ENCODE measurements around the gene CIDEB. TPM values are rescaled to one million over a fixed set of nuclear protein-coding genes. Genes with fewer than 3 reads are reported as not detected.
A peak's percentile ranks its signal among the peaks of the same experiment; 100 is the strongest.

Gene CIDEB
- total RNA-seq, 1 experiment from 2014 or later: 9.9 TPM

GRCh38 chr14:24307156-24307574, 612 bp downstream of the CIDEB start:
- H3K9ac ChIP-seq (ENCODE audit: low read length): no peak overlapping the region
- no peaks in the 10 kb centered on the region for H3K9me2 ChIP-seq (replicated peaks; ENCODE audit: insufficient read depth, low read length)
- H3K36me3 ChIP-seq (ENCODE audit: insufficient read depth, low read length): peaks cover 35% of the 10 kb centered on the region
- no peak overlapping the region for H2AFZ ChIP-seq (ENCODE audit: low read length)
- no peaks in the 10 kb centered on the region; the same call in 1 of the 2 replicates for H4K20me1 ChIP-seq (ENCODE audit: insufficient read depth, low read depth, low read length)
- peaks cover 20% of the 10 kb centered on the region for H3K4me1 ChIP-seq (ENCODE audit: low read length)
- H3K79me2 ChIP-seq (ENCODE audit: low read length): peaks cover 15% of the 10 kb centered on the region; the same call in 1 of the 2 replicates
- DNase-seq: no peak
- H3K4me2 ChIP-seq (ENCODE audit: low read depth, low read length, poor library complexity, severe bottlenecking): no peak overlapping the region
- no peaks in the 10 kb centered on the region for H3K27me3 ChIP-seq (ENCODE audit: low read length)
- no peak overlapping the region for H3K4me3 ChIP-seq (ENCODE audit: low read length)
- H3K9me3 ChIP-seq (ENCODE audit: low read length): no peaks in the 10 kb centered on the region
- no peak overlapping the region for H3K27ac ChIP-seq (ENCODE audit: low read length)

- H3K4me2 ChIP-seq (ENCODE audit: low read depth, low read length, poor library complexity, severe bottlenecking): no peak overlapping the region
- H3K4me3 ChIP-seq (ENCODE audit: low read length): no peak overlapping the region
- H2AFZ ChIP-seq (ENCODE audit: low read length): no peak overlapping the region
- no peaks in the 10 kb centered on the region for H3K27me3 ChIP-seq (ENCODE audit: low read length)
- no peak for DNase-seq
- no peaks in the 10 kb centered on the region for H3K9me2 ChIP-seq (replicated peaks; ENCODE audit: insufficient read depth, low read length)
- H3K79me2 ChIP-seq (ENCODE audit: low read length): peaks cover 38% of the 10 kb centered on the region
- peaks cover 15% of the 10 kb centered on the region for H3K4me1 ChIP-seq (ENCODE audit: low read length)
- H3K27ac ChIP-seq (ENCODE audit: low read length): no peak overlapping the region
- H3K36me3 ChIP-seq (ENCODE audit: insufficient read depth, low read length): peaks cover 34% of the 10 kb centered on the region
- no peaks in the 10 kb centered on the region for H3K9me3 ChIP-seq (ENCODE audit: low read length)
- H4K20me1 ChIP-seq (ENCODE audit: insufficient read depth, low read depth, low read length): peaks cover 9% of the 10 kb centered on the region; the same call in 1 of the 2 replicates
- no peak overlapping the region for H3K9ac ChIP-seq (ENCODE audit: low read length)
Observed at GRCh38 chr14:24304019-24304387, 3.8 kb downstream of the CIDEB start.

- Histone ChIP-seq H3K27ac (ENCODE audit: low read length) (no peak overlapping the region), H3K4me2 (ENCODE audit: low read depth, low read length, poor library complexity, severe bottlenecking) (peak overlapping the region; percentile 94), H3K79me2 (ENCODE audit: low read length) (peaks cover 42% of the 10 kb centered on the region), H3K9me3 (ENCODE audit: low read length) (no peaks in the 10 kb centered on the region), H3K4me3 (ENCODE audit: low read length) (peak overlapping the region; percentile 84), H4K20me1 (ENCODE audit: insufficient read depth, low read depth, low read length) (peaks cover 9% of the 10 kb centered on the region; the same call in 1 of the 2 replicates), H3K9ac (ENCODE audit: low read length) (peak overlapping the region; percentile 82), H3K4me1 (ENCODE audit: low read length) (peaks cover 34% of the 10 kb centered on the region), H3K36me3 (ENCODE audit: insufficient read depth, low read length) (peaks cover 32% of the 10 kb centered on the region), H3K9me2 (replicated peaks; ENCODE audit: insufficient read depth, low read length) (no peaks in the 10 kb centered on the region), H3K27me3 (ENCODE audit: low read length) (no peaks in the 10 kb centered on the region), H2AFZ (ENCODE audit: low read length) (no peak overlapping the region)
- DNase-seq: no peak
Observed at GRCh38 chr14:24300326-24300980, 7.3 kb downstream of the CIDEB start.

- Histone ChIP-seq H4K20me1 (ENCODE audit: insufficient read depth, low read depth, low read length) (peaks cover 9% of the 10 kb centered on the region; the same call in 1 of the 2 replicates), H3K9ac (ENCODE audit: low read length) (peak within 1 kb of the TSS; percentile 82), H3K27ac (ENCODE audit: low read length) (no peak within 1 kb of the TSS), H3K4me3 (ENCODE audit: low read length) (peak within 1 kb of the TSS; percentile 84), H2AFZ (ENCODE audit: low read length) (peak within 1 kb of the TSS; percentile 79), H3K36me3 (ENCODE audit: insufficient read depth, low read length) (peaks cover 37% of the 10 kb centered on the region), H3K27me3 (ENCODE audit: low read length) (no peaks in the 10 kb centered on the region), H3K79me2 (ENCODE audit: low read length) (peaks cover 42% of the 10 kb centered on the region), H3K9me2 (replicated peaks; ENCODE audit: insufficient read depth, low read length) (no peaks in the 10 kb centered on the region), H3K4me1 (ENCODE audit: low read length) (peaks cover 34% of the 10 kb centered on the region), H3K4me2 (ENCODE audit: low read depth, low read length, poor library complexity, severe bottlenecking) (peak within 1 kb of the TSS; percentile 94), H3K9me3 (ENCODE audit: low read length) (no peaks in the 10 kb centered on the region)
- peak; percentile 99 for DNase-seq
Observed at GRCh38 chr14:24299255-24300191, 8.3 kb downstream of the CIDEB start, which contains the start of the genes DHRS1 and NOP9. DHRS1 (minus strand) TSS chr14:24299780; CDS start chr14:24299106, 674 bp downstream. NOP9 (plus strand) TSS chr14:24299850; CDS start chr14:24299955, 105 bp downstream.

DNA sequence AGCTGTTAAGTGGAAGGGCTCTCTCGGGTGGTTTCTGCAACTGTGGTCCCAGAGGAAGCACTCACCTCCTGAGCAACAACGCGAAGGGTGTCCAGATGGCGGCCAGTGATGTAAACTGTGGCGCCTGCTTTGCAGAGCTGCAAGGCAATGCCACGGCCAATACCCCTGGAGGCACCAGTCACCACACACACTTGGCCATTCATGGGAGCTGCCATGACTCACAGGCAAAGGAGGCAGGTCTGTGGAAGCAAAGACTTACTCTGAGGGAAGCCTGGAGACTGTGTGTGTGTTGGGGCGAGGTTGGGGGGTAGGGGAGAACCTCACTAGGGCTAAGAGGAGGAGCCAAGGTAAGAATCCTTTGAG, 8.9 kb downstream of the CIDEB start:
- Histone ChIP-seq H3K79me2 (ENCODE audit: low read length) (peaks cover 42% of the 10 kb centered on the region), H3K27ac (ENCODE audit: low read length) (no peak overlapping the region)
- peak; percentile 59 for DNase-seq

DNA sequence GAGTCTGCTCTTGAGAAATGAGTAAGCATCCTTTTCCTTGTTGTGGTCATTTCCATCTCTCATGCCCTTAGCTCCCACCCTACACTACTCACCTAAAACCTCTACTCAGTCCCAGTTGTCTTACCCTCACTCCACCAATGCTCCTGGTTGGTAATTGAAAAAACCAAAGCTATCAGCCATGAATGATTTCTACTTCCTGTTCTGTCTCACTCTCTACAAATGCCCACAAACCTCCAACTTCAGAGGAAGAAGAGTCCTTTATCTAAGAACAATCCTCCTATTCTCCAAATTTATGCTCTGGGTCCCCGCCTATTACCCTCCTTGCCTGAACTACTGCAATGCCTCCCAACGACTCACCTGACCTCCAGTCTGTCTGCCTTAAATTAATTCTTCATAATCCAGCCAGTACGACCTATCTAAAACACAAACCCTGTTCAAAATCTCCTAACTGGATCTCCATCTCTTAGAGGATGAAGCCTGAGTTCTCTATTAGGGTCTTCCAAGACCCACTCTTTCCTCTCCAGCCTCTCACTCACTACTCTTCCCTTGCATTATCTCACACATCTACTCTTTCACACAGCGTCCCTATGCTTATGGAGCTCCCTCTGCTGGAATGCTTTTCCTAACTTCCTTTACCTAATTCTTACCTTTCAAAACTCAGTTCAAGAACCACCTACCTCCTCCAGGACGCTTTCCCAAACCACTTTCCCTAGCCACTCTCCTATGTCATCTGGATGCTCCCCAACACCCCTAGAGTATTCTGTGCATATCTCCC, 10.4 kb downstream of the CIDEB start:
- no peak overlapping the region for H3K4me2 ChIP-seq (ENCODE audit: low read depth, low read length, poor library complexity, severe bottlenecking)
- H3K36me3 ChIP-seq (ENCODE audit: insufficient read depth, low read length): peaks cover 24% of the 10 kb centered on the region
- H2AFZ ChIP-seq (ENCODE audit: low read length): no peak overlapping the region
- no peak overlapping the region for H3K4me3 ChIP-seq (ENCODE audit: low read length)
- no peak for DNase-seq
- H3K27me3 ChIP-seq (ENCODE audit: low read length): no peaks in the 10 kb centered on the region
- H4K20me1 ChIP-seq (ENCODE audit: insufficient read depth, low read depth, low read length): peaks cover 9% of the 10 kb centered on the region; the same call in 1 of the 2 replicates
- H3K9me2 ChIP-seq (replicated peaks; ENCODE audit: insufficient read depth, low read length): no peaks in the 10 kb centered on the region
- peaks cover 39% of the 10 kb centered on the region for H3K79me2 ChIP-seq (ENCODE audit: low read length)
- peaks cover 34% of the 10 kb centered on the region for H3K4me1 ChIP-seq (ENCODE audit: low read length)
- no peaks in the 10 kb centered on the region for H3K9me3 ChIP-seq (ENCODE audit: low read length)
- H3K9ac ChIP-seq (ENCODE audit: low read length): peak overlapping the region; percentile 5; the same call in 1 of the 2 replicates
- H3K27ac ChIP-seq (ENCODE audit: low read length): no peak overlapping the region

More for the DNA sequence above, 8.9 kb downstream of the CIDEB start:
- H3K4me2 ChIP-seq (ENCODE audit: low read depth, low read length, poor library complexity, severe bottlenecking): peak overlapping the region; percentile 94
- H3K9me3 ChIP-seq (ENCODE audit: low read length): no peaks in the 10 kb centered on the region
- H3K36me3 ChIP-seq (ENCODE audit: insufficient read depth, low read length): peaks cover 32% of the 10 kb centered on the region
- H3K4me1 ChIP-seq (ENCODE audit: low read length): peaks cover 34% of the 10 kb centered on the region
- H4K20me1 ChIP-seq (ENCODE audit: insufficient read depth, low read depth, low read length): peaks cover 9% of the 10 kb centered on the region; the same call in 1 of the 2 replicates
- peak overlapping the region; percentile 79; the same call in 1 of the 2 replicates for H2AFZ ChIP-seq (ENCODE audit: low read length)
- H3K9me2 ChIP-seq (replicated peaks; ENCODE audit: insufficient read depth, low read length): no peaks in the 10 kb centered on the region
- no peaks in the 10 kb centered on the region for H3K27me3 ChIP-seq (ENCODE audit: low read length)
- peak overlapping the region; percentile 84 for H3K4me3 ChIP-seq (ENCODE audit: low read length)
- peak overlapping the region; percentile 82 for H3K9ac ChIP-seq (ENCODE audit: low read length)

DNA sequence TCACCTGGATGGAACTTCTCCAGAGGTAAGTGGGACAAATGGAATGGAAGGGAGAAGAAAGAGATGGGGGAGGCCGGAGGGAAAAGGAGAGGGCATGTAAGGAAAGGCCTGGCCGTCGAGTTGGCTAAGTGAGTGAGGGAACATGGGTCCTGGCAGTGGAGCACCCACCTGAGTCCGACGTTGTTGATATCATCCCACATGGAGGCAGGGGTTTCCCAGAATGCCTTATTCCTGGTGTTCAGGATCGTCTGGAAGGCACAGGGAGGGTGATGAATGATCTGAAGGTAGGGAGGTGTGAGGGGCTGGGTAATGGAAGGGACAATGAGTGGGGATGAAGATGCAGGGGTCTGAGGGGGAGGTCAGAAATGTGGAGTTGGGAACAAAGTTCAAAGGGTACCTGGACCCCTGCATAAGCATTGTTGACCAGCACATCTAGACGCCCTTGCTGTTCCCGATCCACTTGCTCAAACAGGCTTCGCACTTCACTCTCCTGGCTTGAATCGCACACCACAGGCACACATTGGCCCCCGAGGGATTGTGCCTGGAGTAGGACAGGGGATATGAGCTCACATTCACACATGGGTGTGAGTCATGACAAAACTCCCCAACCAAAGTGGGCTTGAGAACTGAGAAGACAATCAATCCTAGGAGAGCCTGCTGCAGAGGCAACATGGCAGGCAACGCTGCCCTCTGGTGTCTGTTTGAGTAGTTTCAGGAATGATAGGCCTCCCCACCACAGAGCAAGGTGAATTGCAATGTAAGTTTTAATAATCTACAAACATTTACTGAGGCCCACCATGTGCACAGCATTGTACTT, 11.2 kb downstream of the CIDEB start:
- DNase-seq: peak; percentile 93
- H2AFZ ChIP-seq (ENCODE audit: low read length): no peak overlapping the region
- H3K4me2 ChIP-seq (ENCODE audit: low read depth, low read length, poor library complexity, severe bottlenecking): no peak overlapping the region

More for the DNA sequence above, 11.2 kb downstream of the CIDEB start:
- no peak overlapping the region for H3K27ac ChIP-seq (ENCODE audit: low read length)
- H3K36me3 ChIP-seq (ENCODE audit: insufficient read depth, low read length): peaks cover 16% of the 10 kb centered on the region; the same call in 1 of the 2 replicates
- no peak overlapping the region for H3K4me3 ChIP-seq (ENCODE audit: low read length)
- peaks cover 33% of the 10 kb centered on the region for H3K4me1 ChIP-seq (ENCODE audit: low read length)
- no peaks in the 10 kb centered on the region for H3K9me3 ChIP-seq (ENCODE audit: low read length)
- peaks cover 9% of the 10 kb centered on the region; the same call in 1 of the 2 replicates for H4K20me1 ChIP-seq (ENCODE audit: insufficient read depth, low read depth, low read length)
- no peaks in the 10 kb centered on the region for H3K27me3 ChIP-seq (ENCODE audit: low read length)
- no peaks in the 10 kb centered on the region for H3K9me2 ChIP-seq (replicated peaks; ENCODE audit: insufficient read depth, low read length)
- no peak overlapping the region for H3K9ac ChIP-seq (ENCODE audit: low read length)
- peaks cover 31% of the 10 kb centered on the region for H3K79me2 ChIP-seq (ENCODE audit: low read length)

Measured in Karpas-422 (cell line).